ENCODE data around the gene ADAMTS3.

The ADAMTS3 gene

DNA sequence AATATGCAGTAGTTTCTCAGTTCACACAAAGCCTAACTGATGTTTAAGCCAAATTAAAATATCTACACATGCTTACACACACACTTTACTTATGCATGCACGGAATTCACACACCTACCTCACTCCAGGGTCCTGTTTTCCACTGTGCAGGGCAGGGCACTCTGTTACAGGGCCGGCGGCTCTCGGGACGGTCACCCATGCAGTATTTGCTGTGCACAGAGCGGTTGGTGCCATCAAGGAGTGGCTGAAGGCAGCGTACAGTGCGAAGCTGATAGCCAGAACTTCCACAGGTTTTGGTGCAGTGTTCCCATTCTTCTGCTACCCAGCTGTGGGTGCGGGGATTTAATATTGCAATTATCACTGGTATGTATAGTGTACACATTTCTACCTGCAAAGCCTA lies 278.3 kb downstream of the ADAMTS3 start:
- no peak for DNase-seq (ENCODE audit: low spot score)

DNA sequence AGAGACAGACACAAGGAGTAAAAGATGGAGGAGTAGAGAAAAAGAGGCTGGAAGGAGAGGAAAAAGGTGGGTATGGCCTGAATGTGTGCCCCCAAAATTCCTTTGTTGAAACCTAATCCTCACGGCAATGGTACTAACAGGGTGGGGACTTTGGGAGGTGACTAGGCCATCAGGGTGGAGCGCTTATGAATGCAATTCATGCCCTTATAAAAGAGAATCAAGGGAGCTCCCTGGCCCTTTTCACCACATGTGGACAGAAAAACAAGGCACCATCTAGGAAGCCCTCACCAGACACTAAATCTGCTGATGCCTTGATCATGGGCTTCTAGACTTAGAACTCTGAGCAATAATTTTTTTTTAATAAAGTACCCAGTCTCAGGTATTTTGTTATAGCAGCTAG lies 282.1 kb downstream of the ADAMTS3 start:
- no peak for DNase-seq (ENCODE audit: low spot score)

DNA sequence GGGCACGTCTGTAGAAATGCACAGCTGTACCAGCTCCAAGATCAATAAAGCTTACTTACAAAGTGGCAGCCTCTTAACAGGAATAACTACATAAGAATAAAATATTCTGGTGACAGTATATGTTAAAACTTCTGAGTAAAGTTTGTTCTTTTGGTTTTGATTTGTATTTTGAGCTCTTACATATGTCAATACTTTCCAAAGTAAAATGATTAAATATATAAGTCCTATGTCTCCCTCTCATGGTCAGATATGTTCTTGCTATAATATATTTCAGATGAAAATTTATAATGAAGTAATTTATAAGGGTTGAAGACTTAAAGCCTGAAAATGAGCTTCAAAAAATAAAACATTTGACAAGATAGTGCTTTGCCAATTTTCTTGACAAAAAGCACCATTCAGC lies 282.8 kb downstream of the ADAMTS3 start:
- peak; percentile 14 for DNase-seq (ENCODE audit: low spot score)

DNA sequence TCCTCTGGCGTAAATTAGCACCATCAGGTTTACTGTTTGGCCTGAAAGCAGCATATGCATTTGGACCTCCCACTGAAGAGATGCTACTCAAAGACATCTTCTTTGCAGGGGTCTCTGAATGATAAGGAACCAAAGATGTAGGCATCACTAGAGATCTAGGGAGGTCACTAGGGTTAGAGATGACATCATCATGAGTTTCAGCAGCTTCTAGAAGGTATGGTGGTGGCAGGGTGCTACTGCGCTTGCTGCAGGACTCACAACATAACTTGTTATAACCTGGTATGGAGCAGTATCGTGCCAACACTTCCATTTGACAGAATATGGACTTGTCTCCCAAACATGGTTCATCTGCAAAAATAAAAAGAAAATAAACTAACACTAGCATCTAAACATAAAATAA lies 285.7 kb downstream of the ADAMTS3 start:
- DNase-seq (ENCODE audit: low spot score): peak; percentile 1

DNA sequence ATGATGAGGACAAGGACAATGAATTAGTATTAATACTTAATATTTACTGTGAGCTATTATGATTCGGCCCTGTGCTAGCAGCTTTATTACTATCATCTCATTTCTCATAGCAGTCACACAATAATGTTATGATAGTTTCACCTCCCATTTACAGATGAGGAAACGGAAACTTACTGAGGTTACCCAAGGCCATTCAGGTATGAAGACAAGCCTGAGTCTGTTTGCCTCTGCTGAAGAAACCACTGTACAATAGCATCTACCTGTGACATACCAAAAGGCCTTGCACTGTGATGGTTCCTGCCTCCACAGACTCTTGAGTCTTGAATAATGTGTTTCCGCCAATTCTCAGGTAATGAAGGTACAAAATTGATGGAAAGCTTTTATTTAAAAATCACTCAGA lies 288.8 kb downstream of the ADAMTS3 start:
- DNase-seq (ENCODE audit: low spot score): no peak

DNA sequence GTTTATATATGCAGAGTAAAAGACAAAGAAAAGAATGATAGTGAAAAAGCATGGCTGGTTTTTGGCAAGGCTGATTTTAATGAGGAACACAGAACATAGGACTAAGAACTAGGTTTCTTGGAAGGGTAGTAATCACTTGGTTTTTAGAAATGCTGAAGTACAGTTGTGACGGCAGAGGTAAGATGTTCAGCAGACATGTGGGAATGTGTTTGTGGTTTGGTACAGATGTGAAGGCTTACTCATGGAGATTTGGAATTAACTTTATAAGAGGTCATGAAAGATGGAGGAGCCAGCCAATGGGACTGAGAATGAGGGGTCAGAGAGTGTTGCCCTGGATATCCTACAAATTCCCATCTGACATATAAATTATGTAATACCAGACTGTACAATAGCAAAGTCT lies 293.6 kb downstream of the ADAMTS3 start:
- no peak for DNase-seq (ENCODE audit: low spot score)

DNA sequence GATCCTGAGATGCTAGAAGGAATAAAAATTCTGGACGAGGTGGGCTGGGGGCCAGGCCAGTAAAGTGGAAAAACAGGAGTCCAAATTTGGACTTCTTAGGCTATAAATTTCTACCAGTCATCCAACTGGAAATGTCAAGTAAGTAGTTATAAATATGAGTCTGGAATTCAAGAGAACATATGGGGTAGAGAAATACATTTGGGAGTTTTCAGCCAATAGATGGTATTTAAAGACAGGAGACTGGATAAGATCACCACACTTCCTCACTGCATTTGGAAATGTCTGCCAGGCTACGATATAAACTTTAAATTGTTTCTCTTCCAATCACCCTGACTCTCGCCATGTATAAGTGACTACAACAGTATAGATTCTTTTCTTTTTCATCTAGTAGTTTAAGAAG lies 294.8 kb downstream of the ADAMTS3 start:
- no peak for DNase-seq (ENCODE audit: low spot score)

DNA sequence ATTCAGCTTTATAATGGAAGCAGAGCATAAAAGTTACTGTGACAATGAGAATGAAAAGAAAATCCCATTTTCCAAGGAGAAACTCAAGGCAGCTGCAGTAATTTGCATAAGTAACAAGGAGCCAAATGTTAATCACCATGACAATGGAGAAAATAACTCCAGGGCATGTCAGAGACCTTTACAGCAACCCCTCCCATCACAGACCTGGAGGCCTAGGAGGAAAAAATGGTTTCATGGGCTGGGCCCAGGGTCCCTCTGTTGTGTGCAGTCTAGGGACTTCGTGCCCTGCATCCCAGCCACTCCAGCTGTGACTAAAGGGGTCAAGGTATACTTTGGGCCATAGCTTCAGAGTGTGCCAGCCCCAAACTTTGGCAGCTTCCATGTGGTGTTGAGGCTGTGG lies 313.8 kb downstream of the ADAMTS3 start:
- no peak for DNase-seq (ENCODE audit: low spot score)

DNA sequence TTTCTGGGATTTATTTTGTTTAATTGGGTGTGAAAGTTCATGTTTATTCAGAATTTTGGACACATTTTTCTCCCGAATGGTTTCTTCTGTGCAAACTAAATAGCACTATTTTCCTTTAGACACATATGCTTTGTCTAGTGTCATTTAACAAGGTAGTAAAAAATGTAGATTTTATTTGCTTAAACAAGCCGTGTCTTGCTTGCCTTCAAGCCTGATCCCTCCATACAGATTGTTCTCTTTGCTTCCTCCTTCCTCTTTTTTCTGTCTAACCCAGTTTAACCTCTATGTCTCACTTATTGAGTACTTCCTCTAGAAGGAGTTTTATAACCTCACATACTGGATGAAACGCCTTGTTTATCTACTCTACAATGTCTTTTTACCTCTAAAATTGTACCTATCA lies 325.4 kb downstream of the ADAMTS3 start:
- no peak for DNase-seq (ENCODE audit: low spot score)

DNA sequence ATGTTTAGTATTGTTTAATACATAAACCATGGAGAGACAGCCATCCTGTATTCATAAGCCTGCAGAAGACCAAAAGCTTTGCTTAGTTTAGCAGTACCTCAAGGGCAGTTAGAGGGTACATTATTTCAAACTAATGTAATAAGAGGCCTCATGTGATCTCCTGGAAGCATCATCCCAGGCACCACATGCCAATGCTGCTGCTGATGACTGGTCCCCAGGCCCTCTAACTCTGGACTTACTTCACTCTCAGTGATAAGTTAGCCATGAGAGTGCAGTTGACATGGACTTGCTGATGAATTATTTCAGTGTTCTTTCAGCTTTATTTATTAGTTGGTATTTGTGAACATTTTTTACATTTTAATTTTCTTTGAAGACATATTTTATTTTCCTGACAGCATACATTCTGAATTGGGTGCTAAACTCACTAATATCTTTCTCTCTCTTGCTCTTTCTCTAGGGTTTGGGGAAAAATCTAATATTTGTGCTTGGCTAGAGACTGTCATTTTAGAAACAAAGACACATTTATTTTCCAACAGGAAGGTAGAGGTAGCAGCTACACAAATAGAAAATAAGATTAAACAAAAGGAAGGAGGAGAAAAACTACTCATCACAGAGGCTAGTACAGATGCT lies 329.4 kb downstream of the ADAMTS3 start:
- DNase-seq (ENCODE audit: low spot score): no peak

All from SW480 (cell line).